ENCODE measurements around the gene RDH5. TPM values are rescaled to one million over a fixed set of nuclear protein-coding genes. Genes with fewer than 3 reads are reported as not detected.

RDH5 gene
- total RNA-seq, 2 experiments from 2014 or later, result 2.1 to 2.6 TPM

- intact Hi-C loops (cut with micrococcal nuclease), result no loop called here
- Mint-ChIP-seq H3K9me3 (no peaks in the 10 kb centered on the region), H3K36me3 (ENCODE audit: low read depth) (peaks cover 2% of the 10 kb centered on the region), H3K27ac (no peak overlapping the region), H3K4me3 (no peak overlapping the region), H3K4me1 (ENCODE audit: low read depth) (peaks cover 26% of the 10 kb centered on the region), H3K27me3 (ENCODE audit: low read depth) (no peaks in the 10 kb centered on the region)
- no peak for DNase-seq
- CTCF ChIA-PET, result interaction anchor here (0.7 to 1.9 kb wide), 5 partner anchors 9 to 202 kb away, joined by 3 to 27 read pairs (median 4); partner anchors contain the start of genes BLOC1S1 and PYM1
Measured at GRCh38 chr12:55725556-55725955, 5.4 kb downstream of the RDH5 start.

GRCh38 chr12:55726971-55727370 lies 6.8 kb downstream of the RDH5 start:
- peaks cover 2% of the 10 kb centered on the region for H3K36me3 Mint-ChIP-seq (ENCODE audit: low read depth)
- CTCF ChIA-PET, result no interaction called here
- intact Hi-C loops (cut with micrococcal nuclease), result no loop called here

GRCh38 chr12:55727643-55728185 lies 7.5 kb downstream of the RDH5 start:
- CTCF ChIA-PET, result no interaction called here
- H3K4me1 Mint-ChIP-seq (ENCODE audit: low read depth), result peaks cover 29% of the 10 kb centered on the region
- no peaks in the 10 kb centered on the region for H3K27me3 Mint-ChIP-seq (ENCODE audit: low read depth)
- H3K4me3 Mint-ChIP-seq, result peak overlapping the region; percentile 61
- peak overlapping the region; percentile 38 for H3K27ac Mint-ChIP-seq
- H3K9me3 Mint-ChIP-seq, result no peaks in the 10 kb centered on the region
- intact Hi-C loops (cut with micrococcal nuclease), result loop anchor here (2.0 kb wide), 1 partner anchor 199 kb away; the partner anchor contains the start of gene PYM1
- no peak for DNase-seq
- peaks cover 2% of the 10 kb centered on the region for H3K36me3 Mint-ChIP-seq (ENCODE audit: low read depth)

More at GRCh38 chr12:55726971-55727370, 6.8 kb downstream of the RDH5 start:
- Mint-ChIP-seq H3K27ac (peak overlapping the region; percentile 38), H3K4me1 (ENCODE audit: low read depth) (peaks cover 29% of the 10 kb centered on the region), H3K4me3 (peak overlapping the region; percentile 61), H3K27me3 (ENCODE audit: low read depth) (no peaks in the 10 kb centered on the region), H3K9me3 (no peaks in the 10 kb centered on the region)
- no peak for DNase-seq

GRCh38 chr12:55728186-55728938 lies 8.2 kb downstream of the RDH5 start:
- no peaks in the 10 kb centered on the region for H3K27me3 Mint-ChIP-seq (ENCODE audit: low read depth)
- no peak for DNase-seq
- intact Hi-C loops (cut with micrococcal nuclease), result loop anchor here (2.0 kb wide), 1 partner anchor 198 kb away; the partner anchor contains the start of gene PYM1
- CTCF ChIA-PET, result interaction anchor here (2.7 to 3.1 kb wide), 2 partner anchors 10 to 11 kb away, joined by 10 to 32 read pairs; no protein-coding TSS in a partner anchor
- H3K36me3 Mint-ChIP-seq (ENCODE audit: low read depth), result peaks cover 2% of the 10 kb centered on the region
- no peak overlapping the region for H3K27ac Mint-ChIP-seq
- peaks cover 29% of the 10 kb centered on the region for H3K4me1 Mint-ChIP-seq (ENCODE audit: low read depth)
- H3K4me3 Mint-ChIP-seq, result peak overlapping the region; percentile 61
- H3K9me3 Mint-ChIP-seq, result no peaks in the 10 kb centered on the region

GRCh38 chr12:55728939-55729818 lies 9.0 kb downstream of the RDH5 start, which contains the start of gene CD63:
TSS of gene CD63 (minus strand) at chr12:55729009. CDS start at chr12:55728341, 668 bp downstream.
- intact Hi-C loops (cut with micrococcal nuclease), result loop anchor here (1.0 to 2.0 kb wide), 4 partner anchors 9 to 375 kb away; partner anchors contain the start of genes BLOC1S1, PA2G4 and PYM1
- Mint-ChIP-seq H3K9me3 (no peaks in the 10 kb centered on the region), H3K27ac (peak within 1 kb of the TSS; percentile 87), H3K4me3 (peak within 1 kb of the TSS; percentile 90), H3K36me3 (ENCODE audit: low read depth) (no peaks in the 10 kb centered on the region), H3K27me3 (ENCODE audit: low read depth) (no peaks in the 10 kb centered on the region), H3K4me1 (ENCODE audit: low read depth) (peaks cover 29% of the 10 kb centered on the region)
- DNase-seq, result peak; percentile 81
- CTCF ChIA-PET, result interaction anchor here (0.8 to 3.1 kb wide), 8 partner anchors 9 to 267 kb away, joined by 3 to 32 read pairs (median 4); partner anchors contain the start of genes BLOC1S1 and RDH5

GRCh38 chr12:55729819-55730818 lies 9.9 kb downstream of the RDH5 start:
- CTCF ChIA-PET, result interaction anchor here (0.5 to 3.1 kb wide), 10 partner anchors 8 to 265 kb away, joined by 3 to 32 read pairs (median 4); partner anchors contain the start of genes BLOC1S1 and RDH5
- Mint-ChIP-seq H3K27me3 (ENCODE audit: low read depth) (no peaks in the 10 kb centered on the region), H3K4me1 (ENCODE audit: low read depth) (peaks cover 29% of the 10 kb centered on the region), H3K9me3 (no peaks in the 10 kb centered on the region), H3K27ac (peak overlapping the region; percentile 87), H3K36me3 (ENCODE audit: low read depth) (no peaks in the 10 kb centered on the region), H3K4me3 (peak overlapping the region; percentile 90)
- intact Hi-C loops (cut with micrococcal nuclease), result loop anchor here (1.0 to 10.0 kb wide), 5 partner anchors 8 to 455 kb away; partner anchors contain the start of genes BLOC1S1, PA2G4, PYM1 and SMARCC2
- DNase-seq, result peak; percentile 41

GRCh38 chr12:55732288-55732687 lies 12.1 kb downstream of the RDH5 start:
- Mint-ChIP-seq H3K36me3 (ENCODE audit: low read depth) (no peaks in the 10 kb centered on the region), H3K4me1 (ENCODE audit: low read depth) (peaks cover 23% of the 10 kb centered on the region), H3K9me3 (no peaks in the 10 kb centered on the region), H3K4me3 (no peak overlapping the region), H3K27ac (no peak overlapping the region), H3K27me3 (ENCODE audit: low read depth) (no peaks in the 10 kb centered on the region)
- CTCF ChIA-PET, result interaction anchor here (0.8 kb wide), 1 partner anchor 9 kb away, joined by 3 read pairs; no protein-coding TSS in a partner anchor
- intact Hi-C loops (cut with micrococcal nuclease), result loop anchor here (10.0 kb wide), 1 partner anchor 453 kb away; the partner anchor contains the start of gene SMARCC2
- no peak for DNase-seq

- Mint-ChIP-seq H3K4me1 (ENCODE audit: low read depth) (peaks cover 26% of the 10 kb centered on the region), H3K9me3 (no peaks in the 10 kb centered on the region), H3K4me3 (no peak overlapping the region), H3K36me3 (ENCODE audit: low read depth) (no peaks in the 10 kb centered on the region), H3K27ac (no peak overlapping the region), H3K27me3 (ENCODE audit: low read depth) (no peaks in the 10 kb centered on the region)
- DNase-seq, result no peak
- intact Hi-C loops (cut with micrococcal nuclease), result loop anchor here (10.0 kb wide), 1 partner anchor 452 kb away; the partner anchor contains the start of gene SMARCC2
- CTCF ChIA-PET, result interaction anchor here (0.7 to 3.4 kb wide), 2 partner anchors 8 to 9 kb away, joined by 3 to 11 read pairs; no protein-coding TSS in a partner anchor
Measured at GRCh38 chr12:55733021-55733555, 12.9 kb downstream of the RDH5 start.

GRCh38 chr12:55733858-55734257 lies 13.7 kb downstream of the RDH5 start:
- no peak overlapping the region for H3K27ac Mint-ChIP-seq
- DNase-seq, result no peak
- no peaks in the 10 kb centered on the region for H3K36me3 Mint-ChIP-seq (ENCODE audit: low read depth)
- no peaks in the 10 kb centered on the region for H3K9me3 Mint-ChIP-seq
- CTCF ChIA-PET, result interaction anchor here (0.6 to 3.4 kb wide), 3 partner anchors 9 to 336 kb away, joined by 3 to 11 read pairs (median 3); no protein-coding TSS in a partner anchor
- intact Hi-C loops (cut with micrococcal nuclease), result loop anchor here (10.0 kb wide), 1 partner anchor 451 kb away; the partner anchor contains the start of gene SMARCC2
- no peak overlapping the region for H3K4me3 Mint-ChIP-seq
- H3K27me3 Mint-ChIP-seq (ENCODE audit: low read depth), result no peaks in the 10 kb centered on the region
- peaks cover 29% of the 10 kb centered on the region for H3K4me1 Mint-ChIP-seq (ENCODE audit: low read depth)

- CTCF ChIA-PET, result interaction anchor here (0.5 to 3.4 kb wide), 6 partner anchors 10 to 335 kb away, joined by 3 to 11 read pairs (median 4); no protein-coding TSS in a partner anchor
- no peak overlapping the region for H3K4me3 Mint-ChIP-seq
- H3K27ac Mint-ChIP-seq, result no peak overlapping the region
- no peaks in the 10 kb centered on the region for H3K27me3 Mint-ChIP-seq (ENCODE audit: low read depth)
- peaks cover 27% of the 10 kb centered on the region for H3K4me1 Mint-ChIP-seq (ENCODE audit: low read depth)
- H3K9me3 Mint-ChIP-seq, result no peaks in the 10 kb centered on the region
- no peak for DNase-seq
- intact Hi-C loops (cut with micrococcal nuclease), result loop anchor here (10.0 kb wide), 1 partner anchor 450 kb away; the partner anchor contains the start of gene SMARCC2
- H3K36me3 Mint-ChIP-seq (ENCODE audit: low read depth), result no peaks in the 10 kb centered on the region
Measured at GRCh38 chr12:55734595-55734994, 14.4 kb downstream of the RDH5 start.

Data from activated naive CD4-positive, alpha-beta T cell treated with anti-CD3 and anti-CD28 coated beads for 36 hours (primary cell).